NCI-H128 (cell line): ENCODE results near the gene COL6A2.

ENCODE experiments used
- DNase-seq: peaks from one replicate; lab custom pipeline; 2025; ENCODE audit not compliant: unreplicated experiment; lab: John Stamatoyannopoulos, UW

The COL6A2 gene

GRCh38 chr21:46112725-46113215, 14.9 kb downstream of the COL6A2 start:
- DNase-seq, result no peak

- DNase-seq, result no peak
These were observed 15.7 kb downstream of the COL6A2 start for GRCh38 chr21:46113497-46114176.

- no peak for DNase-seq
These were observed 17.1 kb downstream of the COL6A2 start for GRCh38 chr21:46114963-46115362.

GRCh38 chr21:46115441-46116188, 17.7 kb downstream of the COL6A2 start:
- DNase-seq, result no peak

GRCh38 chr21:46116189-46116775, 18.4 kb downstream of the COL6A2 start:
- DNase-seq, result no peak

GRCh38 chr21:46116776-46117585, 19.1 kb downstream of the COL6A2 start:
- no peak for DNase-seq

GRCh38 chr21:46117586-46118315, 19.8 kb downstream of the COL6A2 start:
- no peak for DNase-seq

GRCh38 chr21:46118316-46119143, 20.6 kb downstream of the COL6A2 start:
- DNase-seq, result no peak

- DNase-seq, result no peak
These were observed 21.3 kb downstream of the COL6A2 start for GRCh38 chr21:46119144-46119636.

- DNase-seq, result no peak
These were observed 21.8 kb downstream of the COL6A2 start for GRCh38 chr21:46119637-46120271.

GRCh38 chr21:46120301-46121285, 22.7 kb downstream of the COL6A2 start:
- DNase-seq, result no peak

- DNase-seq, result no peak
These were observed 23.6 kb downstream of the COL6A2 start for GRCh38 chr21:46121286-46122221.

- no peak for DNase-seq
These were observed 24.3 kb downstream of the COL6A2 start for GRCh38 chr21:46122237-46122671.

- DNase-seq, result no peak
These were observed 25.1 kb downstream of the COL6A2 start for GRCh38 chr21:46122758-46123683.

GRCh38 chr21:46124083-46124925, 26.4 kb downstream of the COL6A2 start:
- no peak for DNase-seq
